HEK293 (cell line): ENCODE measurements around the gene RXRG.

Experiments used
- HOXA7 ChIP-seq: sonication (generic); formaldehyde crosslinking; IDR thresholded peaks from 2 replicates; pipeline ENCODE4 v1.8.1; 2022; ENCODE audit warnings: missing genetic modification reagents, borderline replicate concordance
- REPIN1 ChIP-seq: fragments of 450-650 bp; formaldehyde crosslinking; IDR thresholded peaks from 2 replicates; pipeline ENCODE4 v1.5.1; 2017; ENCODE audit warnings: missing biosample characterization, missing genetic modification characterization, low read depth
- WT1 ChIP-seq: fragments of 450-650 bp; formaldehyde crosslinking; IDR thresholded peaks from 2 replicates; pipeline ENCODE4 v1.5.1; 2016; ENCODE audit warnings: missing biosample characterization, missing genetic modification characterization
- ZNF24 ChIP-seq: fragments of 450-650 bp; formaldehyde crosslinking; IDR thresholded peaks from 2 replicates; pipeline ENCODE4 v1.5.1; 2016; ENCODE audit warnings: missing biosample characterization, missing genetic modification characterization
- ZNF292 ChIP-seq: fragments of 450-650 bp; formaldehyde crosslinking; IDR thresholded peaks from 2 replicates; pipeline ENCODE4 v1.5.1; 2016; ENCODE audit warnings: low read depth, missing biosample characterization, missing genetic modification characterization, borderline replicate concordance
- ZNF366 ChIP-seq: fragments of 450-650 bp; formaldehyde crosslinking; conservative IDR thresholded peaks from 2 replicates; pipeline ENCODE4 v1.5.1; 2016; ENCODE audit warnings: missing biosample characterization, missing genetic modification characterization
- ZNF391 ChIP-seq: fragments of 450-650 bp; formaldehyde crosslinking; IDR thresholded peaks from 2 replicates; pipeline ENCODE4 v1.5.1; 2016; ENCODE audit warnings: low read depth, missing biosample characterization, missing genetic modification characterization, borderline replicate concordance
- ZNF76 ChIP-seq: fragments of 450-650 bp; formaldehyde crosslinking; IDR thresholded peaks from 2 replicates; pipeline ENCODE4; 2016; ENCODE audit warnings: low read depth, missing biosample characterization, missing genetic modification characterization, borderline replicate concordance
- ZNF785 ChIP-seq: fragments of 450-650 bp; formaldehyde crosslinking; IDR thresholded peaks from 2 replicates; pipeline ENCODE4 v1.5.1; 2016; ENCODE audit warnings: missing biosample characterization, missing genetic modification characterization
- TF ChIP-seq, protein P1 (sequence below): fragments of 450-650 bp; formaldehyde crosslinking; IDR thresholded peaks from 2 replicates; pipeline ENCODE4 v1.5.1; 2016; ENCODE audit warnings: missing biosample characterization, missing genetic modification characterization
- TF ChIP-seq, protein P2 (sequence below): fragments of 450-650 bp; formaldehyde crosslinking; IDR thresholded peaks from 2 replicates; pipeline ENCODE4 v1.5.1; 2016; ENCODE audit warnings: missing biosample characterization, missing genetic modification characterization
- TF ChIP-seq, protein P3 (sequence below): fragments of 450-650 bp; formaldehyde crosslinking; IDR thresholded peaks from 2 replicates; pipeline ENCODE4 v1.5.1; 2016; ENCODE audit warnings: missing biosample characterization, missing genetic modification characterization
- TF ChIP-seq, protein P4 (sequence below): fragments of 450-650 bp; formaldehyde crosslinking; IDR thresholded peaks from 2 replicates; pipeline ENCODE4 v1.5.1; 2017; ENCODE audit warnings: missing biosample characterization, missing genetic modification characterization

DNA sequence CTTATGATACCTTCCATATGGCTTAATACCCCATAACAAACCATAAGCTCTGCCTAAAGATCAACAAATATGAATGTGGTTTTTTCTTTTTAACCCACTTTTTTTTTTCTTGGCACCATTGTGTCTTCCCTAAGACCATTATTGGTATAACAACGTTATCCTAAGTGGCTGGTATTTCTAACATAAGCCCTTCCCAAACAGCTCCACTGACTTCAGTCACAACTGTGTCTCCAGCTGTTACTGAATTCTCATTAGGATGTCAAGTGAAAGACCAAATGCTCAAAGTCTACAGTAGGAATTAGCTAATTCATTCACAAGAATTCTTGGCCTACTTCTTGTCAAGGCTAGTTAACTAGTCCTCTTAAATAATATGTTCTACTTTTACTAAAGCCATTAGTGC lies 4.2 kb upstream of the RXRG start:
- TF ChIP-seq, protein P1, sequence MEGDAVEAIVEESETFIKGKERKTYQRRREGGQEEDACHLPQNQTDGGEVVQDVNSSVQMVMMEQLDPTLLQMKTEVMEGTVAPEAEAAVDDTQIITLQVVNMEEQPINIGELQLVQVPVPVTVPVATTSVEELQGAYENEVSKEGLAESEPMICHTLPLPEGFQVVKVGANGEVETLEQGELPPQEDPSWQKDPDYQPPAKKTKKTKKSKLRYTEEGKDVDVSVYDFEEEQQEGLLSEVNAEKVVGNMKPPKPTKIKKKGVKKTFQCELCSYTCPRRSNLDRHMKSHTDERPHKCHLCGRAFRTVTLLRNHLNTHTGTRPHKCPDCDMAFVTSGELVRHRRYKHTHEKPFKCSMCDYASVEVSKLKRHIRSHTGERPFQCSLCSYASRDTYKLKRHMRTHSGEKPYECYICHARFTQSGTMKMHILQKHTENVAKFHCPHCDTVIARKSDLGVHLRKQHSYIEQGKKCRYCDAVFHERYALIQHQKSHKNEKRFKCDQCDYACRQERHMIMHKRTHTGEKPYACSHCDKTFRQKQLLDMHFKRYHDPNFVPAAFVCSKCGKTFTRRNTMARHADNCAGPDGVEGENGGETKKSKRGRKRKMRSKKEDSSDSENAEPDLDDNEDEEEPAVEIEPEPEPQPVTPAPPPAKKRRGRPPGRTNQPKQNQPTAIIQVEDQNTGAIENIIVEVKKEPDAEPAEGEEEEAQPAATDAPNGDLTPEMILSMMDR (tag by site-specific recombination): no peak
- TF ChIP-seq, protein P2, sequence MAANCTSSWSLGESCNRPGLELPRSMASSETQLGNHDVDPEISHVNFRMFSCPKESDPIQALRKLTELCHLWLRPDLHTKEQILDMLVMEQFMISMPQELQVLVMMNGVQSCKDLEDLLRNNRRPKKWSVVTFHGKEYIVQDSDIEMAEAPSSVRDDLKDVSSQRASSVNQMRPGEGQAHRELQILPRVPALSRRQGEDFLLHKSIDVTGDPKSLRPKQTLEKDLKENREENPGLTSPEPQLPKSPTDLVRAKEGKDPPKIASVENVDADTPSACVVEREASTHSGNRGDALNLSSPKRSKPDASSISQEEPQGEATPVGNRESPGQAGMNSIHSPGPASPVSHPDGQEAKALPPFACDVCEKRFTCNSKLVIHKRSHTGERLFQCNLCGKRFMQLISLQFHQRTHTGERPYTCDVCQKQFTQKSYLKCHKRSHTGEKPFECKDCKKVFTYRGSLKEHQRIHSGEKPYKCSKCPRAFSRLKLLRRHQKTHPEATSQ (tag by site-specific recombination): no peak
- TF ChIP-seq, protein P3, sequence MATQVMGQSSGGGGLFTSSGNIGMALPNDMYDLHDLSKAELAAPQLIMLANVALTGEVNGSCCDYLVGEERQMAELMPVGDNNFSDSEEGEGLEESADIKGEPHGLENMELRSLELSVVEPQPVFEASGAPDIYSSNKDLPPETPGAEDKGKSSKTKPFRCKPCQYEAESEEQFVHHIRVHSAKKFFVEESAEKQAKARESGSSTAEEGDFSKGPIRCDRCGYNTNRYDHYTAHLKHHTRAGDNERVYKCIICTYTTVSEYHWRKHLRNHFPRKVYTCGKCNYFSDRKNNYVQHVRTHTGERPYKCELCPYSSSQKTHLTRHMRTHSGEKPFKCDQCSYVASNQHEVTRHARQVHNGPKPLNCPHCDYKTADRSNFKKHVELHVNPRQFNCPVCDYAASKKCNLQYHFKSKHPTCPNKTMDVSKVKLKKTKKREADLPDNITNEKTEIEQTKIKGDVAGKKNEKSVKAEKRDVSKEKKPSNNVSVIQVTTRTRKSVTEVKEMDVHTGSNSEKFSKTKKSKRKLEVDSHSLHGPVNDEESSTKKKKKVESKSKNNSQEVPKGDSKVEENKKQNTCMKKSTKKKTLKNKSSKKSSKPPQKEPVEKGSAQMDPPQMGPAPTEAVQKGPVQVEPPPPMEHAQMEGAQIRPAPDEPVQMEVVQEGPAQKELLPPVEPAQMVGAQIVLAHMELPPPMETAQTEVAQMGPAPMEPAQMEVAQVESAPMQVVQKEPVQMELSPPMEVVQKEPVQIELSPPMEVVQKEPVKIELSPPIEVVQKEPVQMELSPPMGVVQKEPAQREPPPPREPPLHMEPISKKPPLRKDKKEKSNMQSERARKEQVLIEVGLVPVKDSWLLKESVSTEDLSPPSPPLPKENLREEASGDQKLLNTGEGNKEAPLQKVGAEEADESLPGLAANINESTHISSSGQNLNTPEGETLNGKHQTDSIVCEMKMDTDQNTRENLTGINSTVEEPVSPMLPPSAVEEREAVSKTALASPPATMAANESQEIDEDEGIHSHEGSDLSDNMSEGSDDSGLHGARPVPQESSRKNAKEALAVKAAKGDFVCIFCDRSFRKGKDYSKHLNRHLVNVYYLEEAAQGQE (tag by site-specific recombination): no peak
- TF ChIP-seq WT1 (tag by site-specific recombination) (no peak), ZNF785 (tag by site-specific recombination) (no peak), ZNF391 (tag by site-specific recombination) (no peak), ZNF24 (tag by site-specific recombination) (no peak), ZNF292 (tag by site-specific recombination) (no peak), REPIN1 (tag by site-specific recombination) (no peak), HOXA7 (CRISPR knock-in tag) (no peak), ZNF366 (tag by site-specific recombination) (no peak), ZNF76 (no peak)
- TF ChIP-seq, protein P4, sequence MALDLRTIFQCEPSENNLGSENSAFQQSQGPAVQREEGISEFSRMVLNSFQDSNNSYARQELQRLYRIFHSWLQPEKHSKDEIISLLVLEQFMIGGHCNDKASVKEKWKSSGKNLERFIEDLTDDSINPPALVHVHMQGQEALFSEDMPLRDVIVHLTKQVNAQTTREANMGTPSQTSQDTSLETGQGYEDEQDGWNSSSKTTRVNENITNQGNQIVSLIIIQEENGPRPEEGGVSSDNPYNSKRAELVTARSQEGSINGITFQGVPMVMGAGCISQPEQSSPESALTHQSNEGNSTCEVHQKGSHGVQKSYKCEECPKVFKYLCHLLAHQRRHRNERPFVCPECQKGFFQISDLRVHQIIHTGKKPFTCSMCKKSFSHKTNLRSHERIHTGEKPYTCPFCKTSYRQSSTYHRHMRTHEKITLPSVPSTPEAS (tag by site-specific recombination): no peak
